K562 (cell line): Measurements from ENCODE around the gene YES1. TPM values are rescaled to one million over a fixed set of nuclear protein-coding genes. Genes with fewer than 3 reads are reported as not detected.

ENCODE experiments used
- CTBP1 ChIP-seq: fragments of 450-650 bp; IDR thresholded peaks from 2 replicates; pipeline ENCODE4 v1.6.1; 2016; ENCODE audit warnings: borderline replicate concordance
- HMBOX1 ChIP-seq: sonication (generic); IDR thresholded peaks from 2 replicates; pipeline ENCODE4 v1.6.1; 2016
- HOXB6 ChIP-seq: fragments of 250-450 bp; sonication (Bioruptor Pico); IDR thresholded peaks from 2 replicates; pipeline ENCODE4 v1.5.1; 2022; ENCODE audit warnings: mild to moderate bottlenecking, borderline replicate concordance
- MYC ChIP-seq, 2 experiments: fragments of 250-450 bp in 1 of 2; sonication (Bioruptor Pico) in 1 of 2; IDR thresholded peaks; 2 replicates each; pipeline versions ENCODE4 v1.5.1 to v1.6.1; 2012 to 2021; ENCODE audit warnings: low read depth in 2 of 2, borderline replicate concordance in 1 of 2, improper control_type of control experiment in 1 of 2, low read length in 1 of 2, mild to moderate bottlenecking in 1 of 2, moderate library complexity in 1 of 2
- NCOA1 ChIP-seq: fragments of 450-650 bp; IDR thresholded peaks from 2 replicates; pipeline ENCODE4 v1.6.1; 2016; ENCODE audit warnings: low read depth
- ZBTB9 ChIP-seq: fragments of 450-650 bp; formaldehyde crosslinking; IDR thresholded peaks from 2 replicates; pipeline ENCODE4 v1.4.0; 2020; ENCODE audit warnings: mild to moderate bottlenecking, moderate library complexity
- ZKSCAN1 ChIP-seq: fragments of 150-350 bp; IDR thresholded peaks from 2 replicates; pipeline ENCODE4 v1.6.1; 2016; ENCODE audit warnings: low read depth, low read length
- polyA plus RNA-seq, 8 experiments: library from polyadenylated mRNA; depleted of rRNA in 4 of 8; stranded (reverse) in 5 of 8; unstranded in 3 of 8; fragments of >200 nt; fragmentation: Nextera tagmentation in 2 of 8; fragmentation: Illumina TruSeq in 1 of 8; extraction: Ambion mirVana in 2 of 8; extraction: Trizol in 1 of 8; gene quantifications; 2 replicates each; pipeline versions ENCODE4 v1.2.1 to v1.2.3, GENCODE V29; 2011 to 2014; ENCODE audit warnings: inconsistent platforms in 1 of 8, missing spikeins in 1 of 8
- total RNA-seq, 7 experiments: library from RNA; depleted of rRNA in 6 of 7; stranded (reverse); fragments of >200 nt in 6 of 7; fragmentation: Illumina TruSeq in 2 of 7; extraction: Trizol in 2 of 7; gene quantifications; 2 replicates each; pipeline versions ENCODE4 v1.2.1 to v1.2.3, GENCODE V29; 2011 to 2021; ENCODE audit warnings: low replicate concordance in 1 of 7
- TF ChIP-seq, protein P1 (sequence below), 3 experiments: IDR thresholded peaks in 2 of 3; conservative IDR thresholded peaks in 1 of 3; 2 replicates each; pipeline ENCODE4 v1.5.1; 2011 to 2012; ENCODE audit warnings: low read length in 3 of 3, mild to moderate bottlenecking in 3 of 3, control low read depth in 2 of 3, improper control_type of control experiment in 1 of 3, inconsistent platforms in 1 of 3, low read depth in 1 of 3, mixed read lengths in 1 of 3, moderate library complexity in 1 of 3; ENCODE audit not compliant: insufficient read depth in 2 of 3
- TF ChIP-seq, protein P2 (sequence below), 2 experiments: fragments of 450-650 bp in 1 of 2; sonication (generic) in 1 of 2; formaldehyde crosslinking in 1 of 2; IDR thresholded peaks in 1 of 2; conservative IDR thresholded peaks in 1 of 2; 2 replicates each; pipeline versions ENCODE4 v1.6.1 to v1.8.1; 2016 to 2023; ENCODE audit warnings: mild to moderate bottlenecking in 2 of 2, moderate library complexity in 2 of 2, inconsistent platforms in 1 of 2, missing genetic modification reagents in 1 of 2
- TF ChIP-seq, protein P3 (sequence below), 2 experiments: IDR thresholded peaks; 2 replicates each; pipeline ENCODE4 v1.6.1; 2011; ENCODE audit warnings: borderline replicate concordance in 1 of 2, control low read depth in 1 of 2, low read depth in 1 of 2, low read length in 1 of 2, mild to moderate bottlenecking in 1 of 2, mixed read lengths in 1 of 2, moderate library complexity in 1 of 2; ENCODE audit not compliant: insufficient read depth in 1 of 2, insufficient read length in 1 of 2, poor library complexity in 1 of 2, severe bottlenecking in 1 of 2; ENCODE audit errors: extremely low read depth in 1 of 2

The YES1 gene
- total and polyA plus RNA-seq, 9 of the 15 experiments (the other 6 are each of a cell fraction or from before 2014, with no cell fraction given), result 37.2 to 115 (median 77.7) TPM

GRCh38 chr18:839224-840022, 27.4 kb upstream of the YES1 start (continued):
- TF ChIP-seq HMBOX1, result no peak
- TF ChIP-seq NCOA1, result no peak
- peak; percentile 52; the same call in 1 of the 2 replicates for TF ChIP-seq ZKSCAN1
- TF ChIP-seq, protein P1, sequence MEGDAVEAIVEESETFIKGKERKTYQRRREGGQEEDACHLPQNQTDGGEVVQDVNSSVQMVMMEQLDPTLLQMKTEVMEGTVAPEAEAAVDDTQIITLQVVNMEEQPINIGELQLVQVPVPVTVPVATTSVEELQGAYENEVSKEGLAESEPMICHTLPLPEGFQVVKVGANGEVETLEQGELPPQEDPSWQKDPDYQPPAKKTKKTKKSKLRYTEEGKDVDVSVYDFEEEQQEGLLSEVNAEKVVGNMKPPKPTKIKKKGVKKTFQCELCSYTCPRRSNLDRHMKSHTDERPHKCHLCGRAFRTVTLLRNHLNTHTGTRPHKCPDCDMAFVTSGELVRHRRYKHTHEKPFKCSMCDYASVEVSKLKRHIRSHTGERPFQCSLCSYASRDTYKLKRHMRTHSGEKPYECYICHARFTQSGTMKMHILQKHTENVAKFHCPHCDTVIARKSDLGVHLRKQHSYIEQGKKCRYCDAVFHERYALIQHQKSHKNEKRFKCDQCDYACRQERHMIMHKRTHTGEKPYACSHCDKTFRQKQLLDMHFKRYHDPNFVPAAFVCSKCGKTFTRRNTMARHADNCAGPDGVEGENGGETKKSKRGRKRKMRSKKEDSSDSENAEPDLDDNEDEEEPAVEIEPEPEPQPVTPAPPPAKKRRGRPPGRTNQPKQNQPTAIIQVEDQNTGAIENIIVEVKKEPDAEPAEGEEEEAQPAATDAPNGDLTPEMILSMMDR (IDR thresholded peaks at IDR 0.05 in 2 of 3, conservative IDR thresholded peaks at IDR 0.05 in 1 of 3; ENCODE audit: insufficient read depth in 2 of 3, low read depth in 1 of 3, low read length in 3 of 3), result peak; percentile 95 to 100 (median 97)
- TF ChIP-seq, protein P2, sequence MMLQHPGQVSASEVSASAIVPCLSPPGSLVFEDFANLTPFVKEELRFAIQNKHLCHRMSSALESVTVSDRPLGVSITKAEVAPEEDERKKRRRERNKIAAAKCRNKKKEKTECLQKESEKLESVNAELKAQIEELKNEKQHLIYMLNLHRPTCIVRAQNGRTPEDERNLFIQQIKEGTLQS (IDR thresholded peaks at IDR 0.05), result no peak; the same call in 1 of the 2 replicates
- TF ChIP-seq, protein P2 (CRISPR knock-in tag; conservative IDR thresholded peaks at IDR 0.05), result 0 out of 2 replicates have a peak, but pooled peaks have one; percentile 47
- peak; percentile 52; the same call in 1 of the 2 replicates for TF ChIP-seq CTBP1
- TF ChIP-seq, protein P3, sequence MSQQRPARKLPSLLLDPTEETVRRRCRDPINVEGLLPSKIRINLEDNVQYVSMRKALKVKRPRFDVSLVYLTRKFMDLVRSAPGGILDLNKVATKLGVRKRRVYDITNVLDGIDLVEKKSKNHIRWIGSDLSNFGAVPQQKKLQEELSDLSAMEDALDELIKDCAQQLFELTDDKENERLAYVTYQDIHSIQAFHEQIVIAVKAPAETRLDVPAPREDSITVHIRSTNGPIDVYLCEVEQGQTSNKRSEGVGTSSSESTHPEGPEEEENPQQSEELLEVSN (IDR thresholded peaks at IDR 0.05; ENCODE audit: borderline replicate concordance in 1 of 2, extremely low read depth in 1 of 2, insufficient read depth in 1 of 2, insufficient read length in 1 of 2, low read depth in 1 of 2, low read length in 1 of 2, poor library complexity in 1 of 2, severe bottlenecking in 1 of 2), result peak in 1 of 2 experiments; percentile 19
- no peak for TF ChIP-seq HOXB6 (CRISPR knock-in tag)
- TF ChIP-seq ZBTB9 (CRISPR knock-in tag), result 0 out of 2 replicates have a peak, but pooled peaks have one; percentile 11
- 0 out of 2 replicates have a peak, but pooled peaks have one; percentile 31 for TF ChIP-seq MYC (IDR thresholded peaks at IDR 0.05; ENCODE audit: low read depth, low read length)
- no peak for TF ChIP-seq MYC (CRISPR knock-in tag; IDR thresholded peaks at IDR 0.05; ENCODE audit: borderline replicate concordance, low read depth)
